ENCODE measurements around the gene ME1. TPM values are rescaled to one million over a fixed set of nuclear protein-coding genes. Genes with fewer than 3 reads are reported as not detected.

Gene ME1
- total RNA-seq, 1 experiment from 2014 or later, result 5.3 TPM

DNA sequence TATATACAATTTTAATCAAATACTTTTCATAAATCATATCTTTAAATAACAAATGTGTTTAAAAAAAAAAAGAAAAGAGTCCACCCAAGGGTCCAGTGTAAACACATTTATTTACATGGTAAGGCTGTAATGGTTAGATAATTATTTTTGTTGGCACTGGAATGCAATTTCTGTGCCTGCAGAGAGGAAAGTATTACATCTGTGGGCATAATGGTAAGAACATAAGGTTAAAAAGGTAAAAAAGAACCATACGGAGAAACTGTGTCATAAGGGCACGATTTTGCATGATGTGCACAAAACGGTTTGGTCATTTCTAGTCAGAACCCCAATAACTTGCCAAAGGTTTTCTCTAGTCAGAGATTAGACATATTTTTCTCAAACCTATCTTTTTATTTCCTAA, 183.4 kb downstream of the ME1 start:
- POLR2A ChIA-PET, result no interaction called here
- DNase-seq (ENCODE audit: low spot score) (no peak), ATAC-seq (no peak)
- peaks cover 4% of the 10 kb centered on the region for H3K36me3 Mint-ChIP-seq
- H3K27me3 Mint-ChIP-seq (ENCODE audit: low read depth), result no peaks in the 10 kb centered on the region
- TF ChIP-seq CREB1 (CRISPR knock-in tag; IDR thresholded peaks at IDR 0.05) (no peak), SOX15 (CRISPR knock-in tag; IDR thresholded peaks at IDR 0.05) (no peak), GABPB1 (CRISPR knock-in tag; IDR thresholded peaks at IDR 0.05) (no peak), ZBTB21 (CRISPR knock-in tag; IDR thresholded peaks at IDR 0.05; ENCODE audit: borderline replicate concordance) (no peak), ZNF232 (CRISPR knock-in tag; IDR thresholded peaks at IDR 0.05) (no peak), CBFB (CRISPR knock-in tag; IDR thresholded peaks at IDR 0.05; ENCODE audit: low read depth) (no peak), JAZF1 (CRISPR knock-in tag; IDR thresholded peaks at IDR 0.05) (no peak)
- TF ChIP-seq, protein P1, sequence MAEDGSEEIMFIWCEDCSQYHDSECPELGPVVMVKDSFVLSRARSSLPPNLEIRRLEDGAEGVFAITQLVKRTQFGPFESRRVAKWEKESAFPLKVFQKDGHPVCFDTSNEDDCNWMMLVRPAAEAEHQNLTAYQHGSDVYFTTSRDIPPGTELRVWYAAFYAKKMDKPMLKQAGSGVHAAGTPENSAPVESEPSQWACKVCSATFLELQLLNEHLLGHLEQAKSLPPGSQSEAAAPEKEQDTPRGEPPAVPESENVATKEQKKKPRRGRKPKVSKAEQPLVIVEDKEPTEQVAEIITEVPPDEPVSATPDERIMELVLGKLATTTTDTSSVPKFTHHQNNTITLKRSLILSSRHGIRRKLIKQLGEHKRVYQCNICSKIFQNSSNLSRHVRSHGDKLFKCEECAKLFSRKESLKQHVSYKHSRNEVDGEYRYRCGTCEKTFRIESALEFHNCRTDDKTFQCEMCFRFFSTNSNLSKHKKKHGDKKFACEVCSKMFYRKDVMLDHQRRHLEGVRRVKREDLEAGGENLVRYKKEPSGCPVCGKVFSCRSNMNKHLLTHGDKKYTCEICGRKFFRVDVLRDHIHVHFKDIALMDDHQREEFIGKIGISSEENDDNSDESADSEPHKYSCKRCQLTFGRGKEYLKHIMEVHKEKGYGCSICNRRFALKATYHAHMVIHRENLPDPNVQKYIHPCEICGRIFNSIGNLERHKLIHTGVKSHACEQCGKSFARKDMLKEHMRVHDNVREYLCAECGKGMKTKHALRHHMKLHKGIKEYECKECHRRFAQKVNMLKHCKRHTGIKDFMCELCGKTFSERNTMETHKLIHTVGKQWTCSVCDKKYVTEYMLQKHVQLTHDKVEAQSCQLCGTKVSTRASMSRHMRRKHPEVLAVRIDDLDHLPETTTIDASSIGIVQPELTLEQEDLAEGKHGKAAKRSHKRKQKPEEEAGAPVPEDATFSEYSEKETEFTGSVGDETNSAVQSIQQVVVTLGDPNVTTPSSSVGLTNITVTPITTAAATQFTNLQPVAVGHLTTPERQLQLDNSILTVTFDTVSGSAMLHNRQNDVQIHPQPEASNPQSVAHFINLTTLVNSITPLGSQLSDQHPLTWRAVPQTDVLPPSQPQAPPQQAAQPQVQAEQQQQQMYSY (CRISPR knock-in tag; IDR thresholded peaks at IDR 0.05), result no peak
- TF ChIP-seq, protein P2, sequence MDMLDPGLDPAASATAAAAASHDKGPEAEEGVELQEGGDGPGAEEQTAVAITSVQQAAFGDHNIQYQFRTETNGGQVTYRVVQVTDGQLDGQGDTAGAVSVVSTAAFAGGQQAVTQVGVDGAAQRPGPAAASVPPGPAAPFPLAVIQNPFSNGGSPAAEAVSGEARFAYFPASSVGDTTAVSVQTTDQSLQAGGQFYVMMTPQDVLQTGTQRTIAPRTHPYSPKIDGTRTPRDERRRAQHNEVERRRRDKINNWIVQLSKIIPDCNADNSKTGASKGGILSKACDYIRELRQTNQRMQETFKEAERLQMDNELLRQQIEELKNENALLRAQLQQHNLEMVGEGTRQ (CRISPR knock-in tag; IDR thresholded peaks at IDR 0.05), result no peak
- TF ChIP-seq, protein P3, sequence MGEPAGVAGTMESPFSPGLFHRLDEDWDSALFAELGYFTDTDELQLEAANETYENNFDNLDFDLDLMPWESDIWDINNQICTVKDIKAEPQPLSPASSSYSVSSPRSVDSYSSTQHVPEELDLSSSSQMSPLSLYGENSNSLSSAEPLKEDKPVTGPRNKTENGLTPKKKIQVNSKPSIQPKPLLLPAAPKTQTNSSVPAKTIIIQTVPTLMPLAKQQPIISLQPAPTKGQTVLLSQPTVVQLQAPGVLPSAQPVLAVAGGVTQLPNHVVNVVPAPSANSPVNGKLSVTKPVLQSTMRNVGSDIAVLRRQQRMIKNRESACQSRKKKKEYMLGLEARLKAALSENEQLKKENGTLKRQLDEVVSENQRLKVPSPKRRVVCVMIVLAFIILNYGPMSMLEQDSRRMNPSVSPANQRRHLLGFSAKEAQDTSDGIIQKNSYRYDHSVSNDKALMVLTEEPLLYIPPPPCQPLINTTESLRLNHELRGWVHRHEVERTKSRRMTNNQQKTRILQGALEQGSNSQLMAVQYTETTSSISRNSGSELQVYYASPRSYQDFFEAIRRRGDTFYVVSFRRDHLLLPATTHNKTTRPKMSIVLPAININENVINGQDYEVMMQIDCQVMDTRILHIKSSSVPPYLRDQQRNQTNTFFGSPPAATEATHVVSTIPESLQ (CRISPR knock-in tag; IDR thresholded peaks at IDR 0.05), result no peak
- TF ChIP-seq, protein P4, sequence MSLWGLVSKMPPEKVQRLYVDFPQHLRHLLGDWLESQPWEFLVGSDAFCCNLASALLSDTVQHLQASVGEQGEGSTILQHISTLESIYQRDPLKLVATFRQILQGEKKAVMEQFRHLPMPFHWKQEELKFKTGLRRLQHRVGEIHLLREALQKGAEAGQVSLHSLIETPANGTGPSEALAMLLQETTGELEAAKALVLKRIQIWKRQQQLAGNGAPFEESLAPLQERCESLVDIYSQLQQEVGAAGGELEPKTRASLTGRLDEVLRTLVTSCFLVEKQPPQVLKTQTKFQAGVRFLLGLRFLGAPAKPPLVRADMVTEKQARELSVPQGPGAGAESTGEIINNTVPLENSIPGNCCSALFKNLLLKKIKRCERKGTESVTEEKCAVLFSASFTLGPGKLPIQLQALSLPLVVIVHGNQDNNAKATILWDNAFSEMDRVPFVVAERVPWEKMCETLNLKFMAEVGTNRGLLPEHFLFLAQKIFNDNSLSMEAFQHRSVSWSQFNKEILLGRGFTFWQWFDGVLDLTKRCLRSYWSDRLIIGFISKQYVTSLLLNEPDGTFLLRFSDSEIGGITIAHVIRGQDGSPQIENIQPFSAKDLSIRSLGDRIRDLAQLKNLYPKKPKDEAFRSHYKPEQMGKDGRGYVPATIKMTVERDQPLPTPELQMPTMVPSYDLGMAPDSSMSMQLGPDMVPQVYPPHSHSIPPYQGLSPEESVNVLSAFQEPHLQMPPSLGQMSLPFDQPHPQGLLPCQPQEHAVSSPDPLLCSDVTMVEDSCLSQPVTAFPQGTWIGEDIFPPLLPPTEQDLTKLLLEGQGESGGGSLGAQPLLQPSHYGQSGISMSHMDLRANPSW (CRISPR knock-in tag; conservative IDR thresholded peaks at IDR 0.05; ENCODE audit: low read depth), result no peak
- TF ChIP-seq, protein P5, sequence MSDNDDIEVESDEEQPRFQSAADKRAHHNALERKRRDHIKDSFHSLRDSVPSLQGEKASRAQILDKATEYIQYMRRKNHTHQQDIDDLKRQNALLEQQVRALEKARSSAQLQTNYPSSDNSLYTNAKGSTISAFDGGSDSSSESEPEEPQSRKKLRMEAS (CRISPR knock-in tag; IDR thresholded peaks at IDR 0.05), result no peak
- peaks cover 9% of the 10 kb centered on the region for H3K9me3 Mint-ChIP-seq
- H3K27ac Mint-ChIP-seq, result no peak overlapping the region
- H3K4me1 Mint-ChIP-seq, result peaks cover 7% of the 10 kb centered on the region; the same call in 1 of the 2 replicates
- no peak overlapping the region for H3K4me3 Mint-ChIP-seq
- CTCF ChIA-PET, result no interaction called here

DNA sequence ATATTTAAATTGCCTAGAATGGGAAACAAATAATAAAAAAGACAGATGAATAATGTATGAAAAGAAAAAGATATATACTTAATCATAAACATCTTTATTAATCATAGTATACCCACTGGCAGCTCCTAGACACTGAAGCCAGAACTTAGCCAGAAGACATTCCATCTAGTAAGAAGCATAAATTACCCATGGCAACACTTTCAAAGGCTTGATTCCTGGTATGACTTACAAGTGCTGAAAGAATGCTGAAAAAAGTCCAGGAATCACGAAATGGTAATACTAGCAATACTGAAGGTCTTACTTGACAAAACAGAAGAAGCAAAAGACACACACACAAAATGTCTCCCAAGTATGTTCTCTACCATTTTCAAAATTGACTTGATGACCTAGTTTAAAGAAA, 199.7 kb downstream of the ME1 start:
- H3K9me3 Mint-ChIP-seq, result no peaks in the 10 kb centered on the region
- ChIA-PET CTCF (no interaction called here), POLR2A (no interaction called here)
- no peaks in the 10 kb centered on the region for H3K4me1 Mint-ChIP-seq
- H3K27ac Mint-ChIP-seq, result no peak overlapping the region
- no peaks in the 10 kb centered on the region for H3K27me3 Mint-ChIP-seq (ENCODE audit: low read depth)
- no peak for DNase-seq (ENCODE audit: low spot score)
- H3K36me3 Mint-ChIP-seq, result no peaks in the 10 kb centered on the region
- H3K4me3 Mint-ChIP-seq, result no peak overlapping the region
- TF ChIP-seq, protein P6, sequence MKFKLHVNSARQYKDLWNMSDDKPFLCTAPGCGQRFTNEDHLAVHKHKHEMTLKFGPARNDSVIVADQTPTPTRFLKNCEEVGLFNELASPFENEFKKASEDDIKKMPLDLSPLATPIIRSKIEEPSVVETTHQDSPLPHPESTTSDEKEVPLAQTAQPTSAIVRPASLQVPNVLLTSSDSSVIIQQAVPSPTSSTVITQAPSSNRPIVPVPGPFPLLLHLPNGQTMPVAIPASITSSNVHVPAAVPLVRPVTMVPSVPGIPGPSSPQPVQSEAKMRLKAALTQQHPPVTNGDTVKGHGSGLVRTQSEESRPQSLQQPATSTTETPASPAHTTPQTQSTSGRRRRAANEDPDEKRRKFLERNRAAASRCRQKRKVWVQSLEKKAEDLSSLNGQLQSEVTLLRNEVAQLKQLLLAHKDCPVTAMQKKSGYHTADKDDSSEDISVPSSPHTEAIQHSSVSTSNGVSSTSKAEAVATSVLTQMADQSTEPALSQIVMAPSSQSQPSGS (CRISPR knock-in tag; IDR thresholded peaks at IDR 0.05; ENCODE audit: borderline replicate concordance, low read depth), result no peak
- TF ChIP-seq ZNF671 (CRISPR knock-in tag; IDR thresholded peaks at IDR 0.05), result no peak
- ATAC-seq, result no peak
